Measurements from ENCODE around the gene CASTOR2.

GRCh38 chr7:74993121-74993520 is 28.6 kb downstream of the CASTOR2 start:
- TF ChIP-seq POLR2A (IDR thresholded peaks at IDR 0.05): no peak
- TF ChIP-seq CTCF (IDR thresholded peaks at IDR 0.05): no peak
- no peak for TF ChIP-seq EP300 (IDR thresholded peaks at IDR 0.05; ENCODE audit: low read depth)
- TF ChIP-seq POLR2AphosphoS5 (IDR thresholded peaks at IDR 0.05): no peak

Data from transverse colon (tissue), 4 donors.